Medulla oblongata (tissue), 1 donor: ENCODE data around the gene PYGM.

Experiments
- DNase-seq: peaks from one replicate; pipeline ENCODE4 v3.0.0-alpha.2; 2015; ENCODE audit errors: extremely low spot score

PYGM gene

GRCh38 chr11:64759722-64760719, at the start of gene PYGM:
PYGM (minus strand) TSS chr11:64759974; CDS start chr11:64759898, 76 bp downstream.
- peak; percentile 80 for DNase-seq

- no peak for DNase-seq
These were observed 45.7 kb upstream of the PYGM start for GRCh38 chr11:64805481-64805880.

- no peak for DNase-seq
These were observed 44.8 kb upstream of the PYGM start for GRCh38 chr11:64804346-64805210.

- no peak for DNase-seq
These were observed 44.1 kb upstream of the PYGM start for GRCh38 chr11:64803846-64804345.

- DNase-seq = peak; percentile 92
These were observed 43.5 kb upstream of the PYGM start, which contains the start of gene MAP4K2 for GRCh38 chr11:64803158-64803845. MAP4K2 (minus strand) TSS chr11:64803214; CDS start chr11:64803149, 65 bp downstream.

GRCh38 chr11:64802370-64803157, 42.8 kb upstream of the PYGM start:
- no peak for DNase-seq

GRCh38 chr11:64801561-64802369, 42.0 kb upstream of the PYGM start:
- DNase-seq = no peak

- no peak for DNase-seq
These were observed 41.3 kb upstream of the PYGM start for GRCh38 chr11:64801158-64801464.

GRCh38 chr11:64800303-64801157, 40.8 kb upstream of the PYGM start:
- no peak for DNase-seq

- DNase-seq = no peak
These were observed 40.0 kb upstream of the PYGM start for GRCh38 chr11:64799623-64800302.

- no peak for DNase-seq
These were observed 39.5 kb upstream of the PYGM start for GRCh38 chr11:64799256-64799622.

- DNase-seq = no peak
These were observed 37.2 kb upstream of the PYGM start for GRCh38 chr11:64796757-64797541.

- DNase-seq = no peak
These were observed 36.4 kb upstream of the PYGM start for GRCh38 chr11:64796047-64796756.

GRCh38 chr11:64794526-64794925, 34.8 kb upstream of the PYGM start:
- DNase-seq = no peak

- DNase-seq = no peak
These were observed 33.7 kb upstream of the PYGM start for GRCh38 chr11:64793271-64794160.

- no peak for DNase-seq
These were observed 32.7 kb upstream of the PYGM start for GRCh38 chr11:64792482-64792881.
